SK-N-SH (cell line): ENCODE data around the gene THSD4.

Experiments
- ELF1 ChIP-seq: IDR thresholded peaks from 2 replicates; pipeline ENCODE4 v1.4.0; 2012
- EZH2phosphoT487 ChIP-seq: fragments of 200-600 bp; sonication (generic); IDR thresholded peaks from 2 replicates; pipeline ENCODE4 v1.6.1; 2017; ENCODE audit warnings: low read depth, mixed run types, mild to moderate bottlenecking, antibody characterized with exemption, moderate library complexity, borderline replicate concordance
- FOXJ3 ChIP-seq: sonication (generic); formaldehyde crosslinking; IDR thresholded peaks from 2 replicates; pipeline ENCODE4 v1.5.1; 2020; ENCODE audit warnings: mild to moderate bottlenecking, missing genetic modification reagents
- MXI1 ChIP-seq: IDR thresholded peaks from 2 replicates; pipeline ENCODE4 v1.6.1; 2012; ENCODE audit warnings: mild to moderate bottlenecking, low read depth, low read length, improper control_type of control experiment
- POLR2AphosphoS5 ChIP-seq: IDR thresholded peaks from 2 replicates; pipeline ENCODE4 v1.6.1; 2012; ENCODE audit warnings: low read depth, low read length
- RAD21 ChIP-seq: IDR thresholded peaks from 2 replicates; pipeline ENCODE4 v1.6.1; 2012; ENCODE audit warnings: mild to moderate bottlenecking, low read length
- SIN3A ChIP-seq: IDR thresholded peaks from 2 replicates; pipeline ENCODE4 v1.6.1; 2012; ENCODE audit warnings: low read depth, mild to moderate bottlenecking, low read length, moderate library complexity, borderline replicate concordance
- TAF1 ChIP-seq: IDR thresholded peaks from 2 replicates; pipeline ENCODE4 v1.6.1; 2012; ENCODE audit warnings: low read depth, mild to moderate bottlenecking, low read length, moderate library complexity, borderline replicate concordance
- YY1 ChIP-seq: IDR thresholded peaks from 2 replicates; pipeline ENCODE4 v1.4.0; 2012; ENCODE audit warnings: low read depth, mild to moderate bottlenecking
- TF ChIP-seq, protein P1 (sequence below): fragments of 200-600 bp; sonication (generic); IDR thresholded peaks from 2 replicates; pipeline ENCODE4 v1.6.1; 2017; ENCODE audit warnings: antibody characterized with exemption, mild to moderate bottlenecking, moderate library complexity
- TF ChIP-seq, protein P2 (sequence below): IDR thresholded peaks from 2 replicates; pipeline ENCODE4 v1.6.1; 2012; ENCODE audit warnings: mild to moderate bottlenecking, low read depth, low read length, moderate library complexity
- TF ChIP-seq, protein P3 (sequence below): IDR thresholded peaks from 2 replicates; pipeline ENCODE4 v1.4.0; 2012; ENCODE audit warnings: low read depth, borderline replicate concordance

DNA sequence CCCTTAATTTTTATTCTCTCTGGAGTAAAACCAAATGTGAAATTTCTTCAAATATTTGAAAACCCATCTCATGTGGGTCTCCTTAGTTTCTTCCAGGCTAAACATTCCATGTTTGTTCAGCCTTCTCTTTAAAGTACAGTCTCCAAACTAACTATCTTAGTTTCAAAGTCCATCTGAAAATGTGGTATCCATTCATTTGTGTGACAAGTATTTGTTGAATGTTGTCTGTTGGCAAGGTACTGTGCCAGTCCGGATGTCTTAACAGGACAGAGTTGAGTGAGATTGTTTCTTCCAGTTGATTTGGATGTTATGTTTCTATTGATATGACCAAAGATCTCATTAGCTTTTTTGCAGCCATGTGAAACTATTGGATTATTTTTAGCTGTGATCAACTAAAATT is 347.4 kb downstream of the THSD4 start:
- TF ChIP-seq FOXJ3 (CRISPR knock-in tag) (no peak), ELF1 (no peak), SIN3A (no peak), POLR2AphosphoS5 (no peak), EZH2phosphoT487 (no peak), YY1 (no peak), TAF1 (no peak), MXI1 (no peak), RAD21 (no peak)
- TF ChIP-seq, protein P1, sequence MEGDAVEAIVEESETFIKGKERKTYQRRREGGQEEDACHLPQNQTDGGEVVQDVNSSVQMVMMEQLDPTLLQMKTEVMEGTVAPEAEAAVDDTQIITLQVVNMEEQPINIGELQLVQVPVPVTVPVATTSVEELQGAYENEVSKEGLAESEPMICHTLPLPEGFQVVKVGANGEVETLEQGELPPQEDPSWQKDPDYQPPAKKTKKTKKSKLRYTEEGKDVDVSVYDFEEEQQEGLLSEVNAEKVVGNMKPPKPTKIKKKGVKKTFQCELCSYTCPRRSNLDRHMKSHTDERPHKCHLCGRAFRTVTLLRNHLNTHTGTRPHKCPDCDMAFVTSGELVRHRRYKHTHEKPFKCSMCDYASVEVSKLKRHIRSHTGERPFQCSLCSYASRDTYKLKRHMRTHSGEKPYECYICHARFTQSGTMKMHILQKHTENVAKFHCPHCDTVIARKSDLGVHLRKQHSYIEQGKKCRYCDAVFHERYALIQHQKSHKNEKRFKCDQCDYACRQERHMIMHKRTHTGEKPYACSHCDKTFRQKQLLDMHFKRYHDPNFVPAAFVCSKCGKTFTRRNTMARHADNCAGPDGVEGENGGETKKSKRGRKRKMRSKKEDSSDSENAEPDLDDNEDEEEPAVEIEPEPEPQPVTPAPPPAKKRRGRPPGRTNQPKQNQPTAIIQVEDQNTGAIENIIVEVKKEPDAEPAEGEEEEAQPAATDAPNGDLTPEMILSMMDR: no peak
- TF ChIP-seq, protein P2, sequence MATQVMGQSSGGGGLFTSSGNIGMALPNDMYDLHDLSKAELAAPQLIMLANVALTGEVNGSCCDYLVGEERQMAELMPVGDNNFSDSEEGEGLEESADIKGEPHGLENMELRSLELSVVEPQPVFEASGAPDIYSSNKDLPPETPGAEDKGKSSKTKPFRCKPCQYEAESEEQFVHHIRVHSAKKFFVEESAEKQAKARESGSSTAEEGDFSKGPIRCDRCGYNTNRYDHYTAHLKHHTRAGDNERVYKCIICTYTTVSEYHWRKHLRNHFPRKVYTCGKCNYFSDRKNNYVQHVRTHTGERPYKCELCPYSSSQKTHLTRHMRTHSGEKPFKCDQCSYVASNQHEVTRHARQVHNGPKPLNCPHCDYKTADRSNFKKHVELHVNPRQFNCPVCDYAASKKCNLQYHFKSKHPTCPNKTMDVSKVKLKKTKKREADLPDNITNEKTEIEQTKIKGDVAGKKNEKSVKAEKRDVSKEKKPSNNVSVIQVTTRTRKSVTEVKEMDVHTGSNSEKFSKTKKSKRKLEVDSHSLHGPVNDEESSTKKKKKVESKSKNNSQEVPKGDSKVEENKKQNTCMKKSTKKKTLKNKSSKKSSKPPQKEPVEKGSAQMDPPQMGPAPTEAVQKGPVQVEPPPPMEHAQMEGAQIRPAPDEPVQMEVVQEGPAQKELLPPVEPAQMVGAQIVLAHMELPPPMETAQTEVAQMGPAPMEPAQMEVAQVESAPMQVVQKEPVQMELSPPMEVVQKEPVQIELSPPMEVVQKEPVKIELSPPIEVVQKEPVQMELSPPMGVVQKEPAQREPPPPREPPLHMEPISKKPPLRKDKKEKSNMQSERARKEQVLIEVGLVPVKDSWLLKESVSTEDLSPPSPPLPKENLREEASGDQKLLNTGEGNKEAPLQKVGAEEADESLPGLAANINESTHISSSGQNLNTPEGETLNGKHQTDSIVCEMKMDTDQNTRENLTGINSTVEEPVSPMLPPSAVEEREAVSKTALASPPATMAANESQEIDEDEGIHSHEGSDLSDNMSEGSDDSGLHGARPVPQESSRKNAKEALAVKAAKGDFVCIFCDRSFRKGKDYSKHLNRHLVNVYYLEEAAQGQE: no peak
- TF ChIP-seq, protein P3, sequence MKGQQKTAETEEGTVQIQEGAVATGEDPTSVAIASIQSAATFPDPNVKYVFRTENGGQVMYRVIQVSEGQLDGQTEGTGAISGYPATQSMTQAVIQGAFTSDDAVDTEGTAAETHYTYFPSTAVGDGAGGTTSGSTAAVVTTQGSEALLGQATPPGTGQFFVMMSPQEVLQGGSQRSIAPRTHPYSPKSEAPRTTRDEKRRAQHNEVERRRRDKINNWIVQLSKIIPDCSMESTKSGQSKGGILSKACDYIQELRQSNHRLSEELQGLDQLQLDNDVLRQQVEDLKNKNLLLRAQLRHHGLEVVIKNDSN: no peak
